CD4-positive, alpha-beta T cell (primary cell): Measurements from ENCODE around the gene ASCC3. TPM values are rescaled to one million over a fixed set of nuclear protein-coding genes. Genes with fewer than 3 reads are reported as not detected.

ENCODE experiments used
- ATAC-seq: fragments of 200-7000 bp; cut with Tn5 transposase; one replicate; pipeline ENCODE4 v1.10.0; 2022; ENCODE audit warnings: mild to moderate bottlenecking; ENCODE audit not compliant: poor library complexity
- CTCF ChIA-PET: fragments of 350-600 bp; sonication (Branson Sonifier 250); formaldehyde crosslinking; loops from one replicate; lab custom pipeline; 2021; ENCODE audit warnings: antibody characterized with exemption, inconsistent platforms; lab: Charles Lee
- POLR2A ChIA-PET: fragments of 350-600 bp; sonication (Branson Sonifier 250); formaldehyde crosslinking; loops from one replicate; lab custom pipeline; 2021; ENCODE audit warnings: antibody characterized with exemption, inconsistent platforms; lab: Charles Lee
- DNase-seq, 14 experiments: peaks; one replicate each; pipeline ENCODE4 v3.0.0-alpha.2; 2013 to 2020; ENCODE audit warnings: mixed read lengths in 2 of 14
- H3K27ac ChIP-seq, 2 donors: one replicate each; pipeline versions ENCODE4 v1.5.1 to v1.7.0; 2013; ENCODE audit warnings: low read length in 2 of 2, low read depth in 1 of 2, mild to moderate bottlenecking in 1 of 2
- H3K27me3 ChIP-seq, 2 experiments: 1 replicate in 1 of 2; 2 replicates in 1 of 2; pipeline versions ENCODE4 v1.6.1 to v1.7.0; 2013; ENCODE audit warnings: low read length in 2 of 2, control low read depth in 1 of 2, mild to moderate bottlenecking in 1 of 2, moderate library complexity in 1 of 2; ENCODE audit not compliant: insufficient read depth in 2 of 2, control insufficient read depth in 1 of 2
- H3K36me3 ChIP-seq: one replicate; pipeline ENCODE4 v1.6.1; 2013; ENCODE audit warnings: low read length, control low read depth; ENCODE audit not compliant: insufficient read depth
- H3K4me1 ChIP-seq: one replicate; pipeline ENCODE4 v1.6.1; 2013; ENCODE audit warnings: low read length, control low read depth; ENCODE audit not compliant: insufficient read depth
- H3K4me3 ChIP-seq: one replicate; pipeline ENCODE4 v1.5.1; 2013; ENCODE audit warnings: mild to moderate bottlenecking, low read length, moderate library complexity
- H3K9me3 ChIP-seq, 2 experiments: 1 replicate in 1 of 2; 2 replicates in 1 of 2; pipeline versions ENCODE4 v1.6.1 to v1.7.0; 2013; ENCODE audit warnings: low read length in 2 of 2, mild to moderate bottlenecking in 2 of 2, control low read depth in 1 of 2, moderate library complexity in 1 of 2; ENCODE audit not compliant: control insufficient read depth in 1 of 2, insufficient read depth in 1 of 2
- H3K27ac Mint-ChIP-seq: one replicate; pipeline ENCODE4 v1.8.0; 2020; ENCODE audit warnings: mixed read lengths
- H3K27me3 Mint-ChIP-seq: one replicate; pipeline ENCODE4 v1.8.0; 2021; ENCODE audit warnings: mixed read lengths
- H3K36me3 Mint-ChIP-seq: one replicate; pipeline ENCODE4 v1.8.0; 2021; ENCODE audit warnings: low read depth, mixed read lengths
- H3K4me1 Mint-ChIP-seq: one replicate; pipeline ENCODE4 v1.8.0; 2021; ENCODE audit warnings: low read depth, mixed read lengths
- H3K4me3 Mint-ChIP-seq: one replicate; pipeline ENCODE4 v1.8.0; 2020; ENCODE audit warnings: mild to moderate bottlenecking, mixed read lengths
- H3K9me3 Mint-ChIP-seq: one replicate; pipeline ENCODE4 v1.8.0; 2020; ENCODE audit warnings: mixed read lengths
- intact Hi-C, 2 experiments: fragments of 100-400 bp; cut with DNase I in 1 of 2; cut with micrococcal nuclease in 1 of 2; formaldehyde crosslinking; loops; one replicate each; pipeline versions ENCODE4 v1.15.1 to v1.9.0; 2023 to 2025; cut with DNase I, micrococcal nuclease
- total RNA-seq, 174 experiments: library from RNA in 2 of 174; stranded (reverse) in 2 of 174; gene quantifications; one replicate each; pipeline ENCODE4 v1.2.3 and lab custom pipeline; 2021 to 2026
- TF ChIP-seq, protein P1 (sequence below): fragments of 200-600 bp; IDR thresholded peaks from one replicate; pipeline ENCODE4 v1.8.0; 2022; ENCODE audit warnings: antibody characterized with exemption, mild to moderate bottlenecking

ASCC3 gene
- total RNA-seq, 2 experiments from 2014 or later: 28.9 to 30.4 TPM

DNA sequence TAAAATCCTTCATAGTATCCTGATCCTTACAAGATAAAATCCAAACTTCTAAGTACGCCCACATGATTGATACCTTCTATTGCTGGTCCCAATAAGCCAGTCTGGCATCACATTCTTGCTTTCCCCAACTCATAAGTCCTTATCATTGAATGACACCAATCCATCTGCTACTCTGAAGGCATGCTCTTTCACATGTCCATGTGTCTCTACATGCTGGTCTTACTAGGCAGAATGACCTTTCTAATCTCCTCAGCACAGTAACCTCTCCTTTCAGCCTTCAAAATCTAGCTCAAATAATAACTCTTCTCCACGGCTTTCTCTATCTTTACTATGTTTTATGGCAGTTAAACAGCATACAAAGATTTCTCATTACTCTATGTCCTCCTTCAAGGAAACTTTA is 71.1 kb downstream of the ASCC3 start:
- Histone ChIP-seq H3K4me1 (no peaks in the 10 kb centered on the region), H3K27ac (no peak overlapping the region), H3K36me3 (peaks cover 5% of the 10 kb centered on the region), H3K4me3 (no peak overlapping the region), H3K9me3 (no peaks in the 10 kb centered on the region), H3K27me3 (no peaks in the 10 kb centered on the region)
- CTCF ChIA-PET: no interaction called here
- Mint-ChIP-seq H3K27ac (no peak overlapping the region), H3K27me3 (no peaks in the 10 kb centered on the region), H3K4me1 (peaks cover 48% of the 10 kb centered on the region), H3K9me3 (no peaks in the 10 kb centered on the region), H3K4me3 (no peak overlapping the region), H3K36me3 (peaks cover 38% of the 10 kb centered on the region)
- POLR2A ChIA-PET: no interaction called here
- intact Hi-C loops: no loop called here
- ATAC-seq (no peak), DNase-seq (no peak)
- TF ChIP-seq, protein P1, sequence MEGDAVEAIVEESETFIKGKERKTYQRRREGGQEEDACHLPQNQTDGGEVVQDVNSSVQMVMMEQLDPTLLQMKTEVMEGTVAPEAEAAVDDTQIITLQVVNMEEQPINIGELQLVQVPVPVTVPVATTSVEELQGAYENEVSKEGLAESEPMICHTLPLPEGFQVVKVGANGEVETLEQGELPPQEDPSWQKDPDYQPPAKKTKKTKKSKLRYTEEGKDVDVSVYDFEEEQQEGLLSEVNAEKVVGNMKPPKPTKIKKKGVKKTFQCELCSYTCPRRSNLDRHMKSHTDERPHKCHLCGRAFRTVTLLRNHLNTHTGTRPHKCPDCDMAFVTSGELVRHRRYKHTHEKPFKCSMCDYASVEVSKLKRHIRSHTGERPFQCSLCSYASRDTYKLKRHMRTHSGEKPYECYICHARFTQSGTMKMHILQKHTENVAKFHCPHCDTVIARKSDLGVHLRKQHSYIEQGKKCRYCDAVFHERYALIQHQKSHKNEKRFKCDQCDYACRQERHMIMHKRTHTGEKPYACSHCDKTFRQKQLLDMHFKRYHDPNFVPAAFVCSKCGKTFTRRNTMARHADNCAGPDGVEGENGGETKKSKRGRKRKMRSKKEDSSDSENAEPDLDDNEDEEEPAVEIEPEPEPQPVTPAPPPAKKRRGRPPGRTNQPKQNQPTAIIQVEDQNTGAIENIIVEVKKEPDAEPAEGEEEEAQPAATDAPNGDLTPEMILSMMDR: no peak

DNA sequence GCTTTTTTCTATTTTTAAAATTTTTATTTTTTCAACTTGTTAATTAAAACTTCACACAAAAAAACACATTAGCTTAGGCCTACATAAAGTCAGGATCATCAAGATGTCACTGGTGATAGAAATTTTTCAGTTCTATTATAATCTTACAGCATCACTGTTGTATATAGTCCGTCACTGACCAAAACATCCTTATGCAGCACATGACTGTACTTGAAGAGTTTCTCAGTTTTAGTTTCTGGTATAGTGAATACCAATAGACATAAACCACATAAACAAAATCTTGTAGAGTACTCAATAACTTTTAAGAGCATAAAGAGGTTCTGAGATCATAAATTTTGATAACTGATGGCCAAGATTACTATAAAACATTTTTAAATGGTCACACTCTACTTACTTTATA is 71.8 kb downstream of the ASCC3 start:
- DNase-seq: no peak
- no peak overlapping the region for H3K27ac ChIP-seq
- no peaks in the 10 kb centered on the region for H3K27me3 ChIP-seq
- H3K4me1 ChIP-seq: no peaks in the 10 kb centered on the region
- intact Hi-C loops: no loop called here
- H3K36me3 Mint-ChIP-seq: peaks cover 38% of the 10 kb centered on the region
- H3K4me1 Mint-ChIP-seq: peaks cover 44% of the 10 kb centered on the region
- TF ChIP-seq, protein P1: no peak
- no peaks in the 10 kb centered on the region for H3K27me3 Mint-ChIP-seq
- H3K4me3 Mint-ChIP-seq: no peak overlapping the region
- no peak overlapping the region for H3K4me3 ChIP-seq
- H3K36me3 ChIP-seq: peaks cover 12% of the 10 kb centered on the region
- ChIA-PET CTCF (no interaction called here), POLR2A (no interaction called here)
- no peak for ATAC-seq
- H3K9me3 ChIP-seq: no peaks in the 10 kb centered on the region
- no peak overlapping the region for H3K27ac Mint-ChIP-seq
- H3K9me3 Mint-ChIP-seq: no peaks in the 10 kb centered on the region

DNA sequence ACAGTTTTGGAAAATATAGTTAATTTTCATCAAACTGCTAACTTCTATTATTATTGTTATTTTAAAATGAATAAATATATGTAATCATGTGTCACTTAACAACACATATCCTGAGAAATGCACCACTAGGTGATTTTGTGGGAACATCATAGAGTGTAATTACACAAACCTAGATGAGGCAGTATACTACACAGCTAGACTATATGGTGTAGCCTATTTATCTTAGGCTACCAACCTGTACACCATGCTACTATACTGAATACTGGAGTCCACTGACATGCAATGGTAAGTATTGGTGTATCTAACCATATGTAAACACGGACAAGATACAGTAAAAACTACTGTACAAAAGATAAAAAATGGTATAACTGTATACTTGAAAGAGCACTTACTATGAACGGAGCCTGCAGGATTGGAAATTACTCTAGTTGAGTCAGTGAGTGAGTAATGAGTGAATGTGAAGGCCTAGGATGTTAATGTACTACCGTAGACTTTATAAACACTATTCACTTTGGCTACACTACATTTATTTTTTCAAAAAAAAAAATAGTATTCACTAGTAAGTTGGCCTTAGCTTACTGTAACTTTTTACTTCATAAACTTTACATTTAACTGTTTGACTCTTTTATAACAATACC is 72.4 kb downstream of the ASCC3 start:
- DNase-seq (no peak), ATAC-seq (no peak)
- H3K4me1 Mint-ChIP-seq: peaks cover 38% of the 10 kb centered on the region
- H3K36me3 Mint-ChIP-seq: peaks cover 38% of the 10 kb centered on the region
- peaks cover 16% of the 10 kb centered on the region for H3K36me3 ChIP-seq
- H3K27me3 Mint-ChIP-seq: no peaks in the 10 kb centered on the region
- no peak overlapping the region for H3K4me3 Mint-ChIP-seq
- TF ChIP-seq, protein P1: no peak
- no peaks in the 10 kb centered on the region for H3K9me3 ChIP-seq
- no peaks in the 10 kb centered on the region for H3K9me3 Mint-ChIP-seq
- no peak overlapping the region for H3K27ac ChIP-seq
- CTCF ChIA-PET: no interaction called here
- H3K4me1 ChIP-seq: no peaks in the 10 kb centered on the region
- no peak overlapping the region for H3K4me3 ChIP-seq
- no peak overlapping the region for H3K27ac Mint-ChIP-seq
- no peaks in the 10 kb centered on the region for H3K27me3 ChIP-seq
- POLR2A ChIA-PET: no interaction called here
- intact Hi-C loops: no loop called here
